ENCODE measurements around the gene CITED4. TPM values are rescaled to one million over a fixed set of nuclear protein-coding genes. Genes with fewer than 3 reads are reported as not detected.
A peak's percentile ranks its signal among the peaks of the same experiment; 100 is the strongest.
"Not testable (repeated sequence)": the region's sequence is repeated elsewhere in the genome, so short reads cannot be mapped to it uniquely, and the experiment has no call there.

The CITED4 gene
- total RNA-seq, 1 donor from 2014 or later = 3.6 TPM

DNA sequence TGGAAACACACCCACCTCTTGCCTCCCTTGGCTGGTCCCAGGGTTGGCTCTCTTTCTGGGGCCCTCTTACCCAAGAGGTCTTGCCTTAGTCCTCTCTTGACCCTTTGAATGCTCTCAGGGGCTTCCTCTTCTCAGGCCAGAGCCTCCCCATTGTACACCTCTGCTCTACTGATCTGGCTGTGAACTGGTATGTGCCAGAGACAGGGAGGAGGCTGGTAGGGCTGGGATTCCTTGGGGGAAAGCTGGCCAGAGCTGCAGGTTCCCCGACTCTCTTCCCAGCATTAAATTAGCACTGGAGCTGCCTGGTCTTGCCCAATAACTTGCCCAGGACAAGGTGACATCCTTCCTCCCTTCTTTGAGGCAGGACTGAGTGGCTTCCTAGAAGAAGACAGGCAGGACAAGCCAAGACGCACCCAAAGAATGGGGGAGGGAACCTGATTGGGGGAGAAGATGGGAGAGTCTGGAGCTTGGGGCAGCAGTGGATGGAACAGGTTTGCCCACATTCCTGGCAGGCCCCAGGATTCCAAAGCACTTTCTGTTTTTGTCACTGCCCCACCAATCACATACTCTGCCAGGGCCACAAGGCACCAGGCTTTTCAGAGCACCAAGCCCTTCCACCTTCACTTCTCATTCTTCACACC is 37.2 kb upstream of the CITED4 start:
- Mint-ChIP-seq H3K4me1 (ENCODE audit: unreplicated experiment) (peaks cover 6% of the 10 kb centered on the region), H3K36me3 (ENCODE audit: low read depth, unreplicated experiment) (peaks cover 10% of the 10 kb centered on the region), H3K27ac (ENCODE audit: unreplicated experiment) (no peak overlapping the region), H3K4me3 (ENCODE audit: unreplicated experiment) (no peak overlapping the region), H3K9me3 (ENCODE audit: unreplicated experiment) (peaks cover 6% of the 10 kb centered on the region), H3K27me3 (ENCODE audit: unreplicated experiment) (peaks cover 2% of the 10 kb centered on the region)
- TF ChIP-seq, protein P1, sequence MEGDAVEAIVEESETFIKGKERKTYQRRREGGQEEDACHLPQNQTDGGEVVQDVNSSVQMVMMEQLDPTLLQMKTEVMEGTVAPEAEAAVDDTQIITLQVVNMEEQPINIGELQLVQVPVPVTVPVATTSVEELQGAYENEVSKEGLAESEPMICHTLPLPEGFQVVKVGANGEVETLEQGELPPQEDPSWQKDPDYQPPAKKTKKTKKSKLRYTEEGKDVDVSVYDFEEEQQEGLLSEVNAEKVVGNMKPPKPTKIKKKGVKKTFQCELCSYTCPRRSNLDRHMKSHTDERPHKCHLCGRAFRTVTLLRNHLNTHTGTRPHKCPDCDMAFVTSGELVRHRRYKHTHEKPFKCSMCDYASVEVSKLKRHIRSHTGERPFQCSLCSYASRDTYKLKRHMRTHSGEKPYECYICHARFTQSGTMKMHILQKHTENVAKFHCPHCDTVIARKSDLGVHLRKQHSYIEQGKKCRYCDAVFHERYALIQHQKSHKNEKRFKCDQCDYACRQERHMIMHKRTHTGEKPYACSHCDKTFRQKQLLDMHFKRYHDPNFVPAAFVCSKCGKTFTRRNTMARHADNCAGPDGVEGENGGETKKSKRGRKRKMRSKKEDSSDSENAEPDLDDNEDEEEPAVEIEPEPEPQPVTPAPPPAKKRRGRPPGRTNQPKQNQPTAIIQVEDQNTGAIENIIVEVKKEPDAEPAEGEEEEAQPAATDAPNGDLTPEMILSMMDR (IDR thresholded peaks at IDR 0.05; ENCODE audit: unreplicated experiment) = no peak
- DNase-seq (ENCODE audit: low spot score) = no peak

DNA sequence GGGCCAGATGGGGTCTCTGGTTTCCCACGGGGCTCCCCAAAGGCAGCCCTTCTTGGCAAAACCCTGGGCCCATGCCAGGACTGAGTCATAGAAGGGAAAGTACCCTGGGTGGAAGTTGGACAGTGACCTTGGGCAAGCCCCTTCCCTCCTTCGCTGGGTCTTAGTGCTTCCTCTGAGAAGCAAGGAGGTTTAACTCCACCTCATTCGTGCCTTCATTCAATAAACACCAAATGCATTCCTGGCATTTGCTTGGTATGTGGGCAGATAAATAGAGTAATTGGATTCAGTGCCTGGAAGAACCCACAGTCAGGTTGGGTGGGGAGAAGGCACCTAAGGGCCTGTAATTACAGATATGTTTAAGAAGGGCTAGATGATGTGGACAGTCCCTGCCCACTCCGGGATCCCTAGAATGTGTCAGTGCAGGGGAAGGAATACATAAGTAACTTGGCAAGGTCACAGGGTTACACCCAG is 36.3 kb upstream of the CITED4 start:
- Mint-ChIP-seq H3K4me3 (ENCODE audit: unreplicated experiment) (no peak overlapping the region), H3K27ac (ENCODE audit: unreplicated experiment) (no peak overlapping the region), H3K9me3 (ENCODE audit: unreplicated experiment) (peaks cover 7% of the 10 kb centered on the region), H3K27me3 (ENCODE audit: unreplicated experiment) (peaks cover 2% of the 10 kb centered on the region), H3K4me1 (ENCODE audit: unreplicated experiment) (peaks cover 6% of the 10 kb centered on the region), H3K36me3 (ENCODE audit: low read depth, unreplicated experiment) (peaks cover 16% of the 10 kb centered on the region)
- TF ChIP-seq, protein P1 (IDR thresholded peaks at IDR 0.05; ENCODE audit: unreplicated experiment) = no peak
- no peak for DNase-seq (ENCODE audit: low spot score)

DNA sequence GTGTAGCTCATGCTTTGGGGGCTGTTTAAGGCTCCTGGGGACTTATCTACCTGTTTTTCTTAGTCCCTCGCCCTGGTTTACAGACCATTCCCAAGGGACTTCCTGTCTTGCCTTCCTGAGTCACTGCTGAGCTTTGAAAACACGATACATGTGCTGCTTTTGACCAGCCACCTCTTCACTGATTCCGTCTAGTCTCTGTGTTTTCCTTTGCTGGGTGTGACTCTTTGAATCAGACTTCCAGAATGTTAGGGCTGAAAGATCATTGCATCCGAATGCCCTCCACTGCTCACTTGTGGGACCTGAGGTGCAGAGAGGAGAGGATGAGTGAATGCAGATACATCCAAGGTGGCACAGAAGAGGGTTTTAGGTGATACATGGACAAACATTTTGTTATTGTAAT is 35.4 kb upstream of the CITED4 start:
- Mint-ChIP-seq H3K27ac (ENCODE audit: unreplicated experiment) (peak overlapping the region; percentile 27), H3K36me3 (ENCODE audit: low read depth, unreplicated experiment) (peaks cover 22% of the 10 kb centered on the region), H3K27me3 (ENCODE audit: unreplicated experiment) (peaks cover 2% of the 10 kb centered on the region), H3K4me3 (ENCODE audit: unreplicated experiment) (no peak overlapping the region), H3K4me1 (ENCODE audit: unreplicated experiment) (peaks cover 6% of the 10 kb centered on the region), H3K9me3 (ENCODE audit: unreplicated experiment) (peaks cover 16% of the 10 kb centered on the region)
- no peak for DNase-seq (ENCODE audit: low spot score)
- TF ChIP-seq, protein P1 (IDR thresholded peaks at IDR 0.05; ENCODE audit: unreplicated experiment) = no peak

DNA sequence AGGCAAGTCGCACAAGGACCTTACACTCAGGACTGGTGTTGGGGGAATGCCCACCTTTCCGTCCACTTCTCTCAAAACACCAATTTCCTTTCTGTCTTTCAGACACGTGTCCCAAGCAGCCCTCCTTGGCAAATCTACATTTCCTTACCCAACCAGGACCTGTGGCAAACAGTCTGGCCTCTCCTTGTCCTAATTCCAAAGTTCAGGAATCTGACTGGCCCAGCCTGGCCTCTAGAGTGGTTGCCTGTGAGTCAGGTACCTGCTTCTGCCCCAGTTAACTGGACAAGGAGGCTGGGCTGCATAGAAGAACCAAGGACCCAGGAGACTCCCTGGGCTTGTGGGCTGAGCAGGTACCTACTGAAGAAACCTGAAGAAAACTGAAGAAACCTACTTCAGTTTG is 34.3 kb upstream of the CITED4 start:
- Mint-ChIP-seq H3K36me3 (ENCODE audit: low read depth, unreplicated experiment) (peaks cover 22% of the 10 kb centered on the region), H3K27ac (ENCODE audit: unreplicated experiment) (no peak overlapping the region), H3K9me3 (ENCODE audit: unreplicated experiment) (peaks cover 16% of the 10 kb centered on the region), H3K4me1 (ENCODE audit: unreplicated experiment) (peaks cover 3% of the 10 kb centered on the region), H3K4me3 (ENCODE audit: unreplicated experiment) (no peak overlapping the region), H3K27me3 (ENCODE audit: unreplicated experiment) (peaks cover 2% of the 10 kb centered on the region)
- TF ChIP-seq, protein P1 (IDR thresholded peaks at IDR 0.05; ENCODE audit: unreplicated experiment) = no peak
- no peak for DNase-seq (ENCODE audit: low spot score)

DNA sequence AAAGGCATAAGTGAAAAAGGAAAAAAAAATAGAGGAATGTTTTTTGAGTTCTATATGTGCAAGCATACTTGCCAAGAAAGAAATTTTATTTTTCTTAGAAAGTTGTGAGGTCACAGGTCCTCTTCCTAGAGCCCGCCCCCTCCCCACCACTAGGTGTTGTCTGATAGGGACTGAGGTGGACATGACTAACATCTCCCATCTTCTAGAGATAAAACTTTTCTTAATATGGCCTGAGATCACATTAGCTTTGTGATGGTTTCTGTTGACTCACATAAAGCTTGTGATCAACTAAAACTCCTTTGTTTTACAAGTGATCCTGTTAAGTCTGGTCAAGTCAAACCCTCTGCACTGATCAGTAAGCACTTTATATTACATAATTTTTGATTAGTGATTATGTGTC is 33.4 kb upstream of the CITED4 start:
- peaks cover 2% of the 10 kb centered on the region for H3K27me3 Mint-ChIP-seq (ENCODE audit: unreplicated experiment)
- DNase-seq (ENCODE audit: low spot score) = no peak
- peaks cover 3% of the 10 kb centered on the region for H3K4me1 Mint-ChIP-seq (ENCODE audit: unreplicated experiment)
- H3K4me3 Mint-ChIP-seq (ENCODE audit: unreplicated experiment) = no peak overlapping the region
- no peak overlapping the region for H3K27ac Mint-ChIP-seq (ENCODE audit: unreplicated experiment)
- TF ChIP-seq, protein P1 (IDR thresholded peaks at IDR 0.05; ENCODE audit: unreplicated experiment) = no peak
- peaks cover 22% of the 10 kb centered on the region for H3K36me3 Mint-ChIP-seq (ENCODE audit: low read depth, unreplicated experiment)
- H3K9me3 Mint-ChIP-seq (ENCODE audit: unreplicated experiment) = peaks cover 16% of the 10 kb centered on the region

DNA sequence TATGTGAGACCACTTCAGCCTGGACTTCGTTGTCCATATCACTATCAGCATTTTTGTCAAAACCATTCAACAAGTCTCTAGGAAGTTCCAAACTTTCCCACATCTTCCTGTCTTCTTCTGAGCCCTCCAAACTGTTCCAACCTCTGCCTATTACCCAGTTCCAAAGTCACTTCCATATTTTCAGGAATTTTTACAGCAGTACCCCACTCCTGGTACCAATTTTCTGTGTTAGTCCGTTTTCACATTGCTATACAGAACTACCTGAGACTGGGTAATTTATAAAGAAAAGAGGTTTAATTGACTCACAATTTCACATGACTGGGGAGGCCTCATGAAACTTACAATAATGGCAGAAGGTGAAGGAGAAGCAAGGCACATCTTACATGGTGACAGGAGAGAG is 32.7 kb upstream of the CITED4 start:
- not testable (repeated sequence) for H3K4me1 Mint-ChIP-seq (ENCODE audit: unreplicated experiment); H3K27me3 Mint-ChIP-seq (ENCODE audit: unreplicated experiment); H3K27ac Mint-ChIP-seq (ENCODE audit: unreplicated experiment); DNase-seq (ENCODE audit: low spot score); H3K4me3 Mint-ChIP-seq (ENCODE audit: unreplicated experiment)
- Mint-ChIP-seq H3K36me3 (ENCODE audit: low read depth, unreplicated experiment) (peaks cover 22% of the 10 kb centered on the region), H3K9me3 (ENCODE audit: unreplicated experiment) (peaks cover 16% of the 10 kb centered on the region)

Measured in endothelial cell (in vitro differentiated cells).